GM12878 (cell line): Measurements from ENCODE around the gene ZNF491. TPM values are rescaled to one million over a fixed set of nuclear protein-coding genes. Genes with fewer than 3 reads are reported as not detected.

Experiments
- ATAC-seq: fragments of 200-7000 bp; cut with Tn5 transposase; 3 replicates; pipeline ENCODE4 v1.9.1; 2020; ENCODE audit warnings: mild to moderate bottlenecking, moderate library complexity
- BruUV-seq: library from RNA; stranded (reverse); fragments of 400-500 nt; replicated peaks from 2 replicates; lab custom pipeline; 2021; lab: Mats Ljungman, UMichigan
- CTCF ChIA-PET: fragments of 300-600 bp; sonication (Branson Sonifier 250); formaldehyde crosslinking; extraction: SDS; loops from one replicate; lab custom pipeline; 2021; ENCODE audit warnings: inconsistent platforms; lab: Yijun Ruan, JAX
- POLR2A ChIA-PET: fragments of 350-600 bp; formaldehyde crosslinking; extraction: SDS; loops from one replicate; lab custom pipeline; 2021; ENCODE audit warnings: inconsistent platforms; lab: Charles Lee
- RAD21 ChIA-PET: fragments of 300-600 bp; sonication (Branson Sonifier 250); formaldehyde crosslinking; loops from one replicate; lab custom pipeline; 2023; ENCODE audit warnings: antibody characterized with exemption; ENCODE audit not compliant: unreplicated experiment; lab: Charles Lee
- SMC1A ChIA-PET: fragments of 300-600 bp; sonication (Branson Sonifier 250); formaldehyde crosslinking; loops from one replicate; lab custom pipeline; 2023; ENCODE audit not compliant: unreplicated experiment, uncharacterized antibody; lab: Charles Lee
- DNase-seq: peaks from one replicate; pipeline ENCODE4 v3.0.0-alpha.2; 2011; ENCODE audit warnings: low read depth, low spot score
- FAIRE-seq: peaks from 3 replicates; lab custom pipeline; 2011; peaks lifted over from hg19 to GRCh38; lab: Jason Lieb, UNC
- H2AFZ ChIP-seq: 2 replicates; pipeline ENCODE4 v1.6.0; 2011; ENCODE audit warnings: low read depth, low read length, control low read depth; ENCODE audit not compliant: control insufficient read depth
- H3K27ac ChIP-seq: 2 replicates; pipeline ENCODE4 v1.5.1; 2011; ENCODE audit warnings: control low read depth; ENCODE audit not compliant: control insufficient read depth, insufficient read depth
- H3K27me3 ChIP-seq, 2 experiments: replicated peaks in 1 of 2; 2 replicates each; pipeline versions ENCODE4 v1.6.0 to v1.6.1; 2011; ENCODE audit warnings: low read length in 1 of 2; ENCODE audit not compliant: control insufficient read depth in 2 of 2, insufficient read depth in 2 of 2
- H3K36me3 ChIP-seq, 2 experiments: 2 replicates each; pipeline ENCODE4 v1.5.1; 2011; ENCODE audit warnings: low read length in 1 of 2; ENCODE audit not compliant: control insufficient read depth in 2 of 2, insufficient read depth in 2 of 2
- H3K4me1 ChIP-seq: 2 replicates; pipeline ENCODE4 v1.6.1; 2011; ENCODE audit warnings: mild to moderate bottlenecking, low read length, moderate library complexity, mixed read lengths; ENCODE audit not compliant: control insufficient read depth, insufficient read depth
- H3K4me2 ChIP-seq: 2 replicates; pipeline ENCODE4 v1.6.0; 2011; ENCODE audit warnings: control low read depth; ENCODE audit not compliant: control insufficient read depth, insufficient read depth
- H3K4me3 ChIP-seq: fragments of 200-600 bp; sonication (generic); 2 replicates; pipeline ENCODE4 v1.5.1; 2016
- H3K79me2 ChIP-seq: 2 replicates; pipeline ENCODE4 v1.6.0; 2011; ENCODE audit warnings: low read length; ENCODE audit not compliant: control insufficient read depth, insufficient read depth
- H3K9ac ChIP-seq: 2 replicates; pipeline ENCODE4 v1.8.0; 2011; ENCODE audit warnings: low read length, control low read depth, mixed read lengths; ENCODE audit not compliant: control insufficient read depth, insufficient read depth
- H3K9me3 ChIP-seq: replicated peaks from 3 replicates; pipeline ENCODE4 v1.5.1; 2011; ENCODE audit warnings: mild to moderate bottlenecking, low read length; ENCODE audit not compliant: control insufficient read depth, insufficient read depth
- H4K20me1 ChIP-seq: 2 replicates; pipeline ENCODE4 v1.6.0; 2011; ENCODE audit not compliant: control insufficient read depth, insufficient read depth
- BHLHE40 ChIP-seq, 2 experiments: fragments of 450-650 bp in 1 of 2; IDR thresholded peaks; 2 replicates each; pipeline ENCODE4 v1.6.1; 2011 to 2017; ENCODE audit warnings: low read depth in 2 of 2, borderline replicate concordance in 1 of 2, improper control_type of control experiment in 1 of 2, low read length in 1 of 2, mild to moderate bottlenecking in 1 of 2
- CHD1 ChIP-seq: IDR thresholded peaks from 2 replicates; pipeline ENCODE4 v1.6.1; 2012; ENCODE audit warnings: low read depth, low read length, improper control_type of control experiment
- ESRRA ChIP-seq: IDR thresholded peaks from 2 replicates; pipeline ENCODE4 v1.6.1; 2012; ENCODE audit warnings: mild to moderate bottlenecking, low read length, improper control_type of control experiment
- FOXM1 ChIP-seq: IDR thresholded peaks from 2 replicates; pipeline ENCODE4 v1.6.1; 2012; ENCODE audit warnings: low read depth, mild to moderate bottlenecking, inconsistent platforms, low read length, moderate library complexity
- IKZF1 ChIP-seq: fragments of 450-650 bp; conservative IDR thresholded peaks from 2 replicates; pipeline ENCODE4 v1.6.1; 2017; ENCODE audit warnings: antibody characterized with exemption, mild to moderate bottlenecking
- KLF5 ChIP-seq: fragments of 450-650 bp; IDR thresholded peaks from 2 replicates; pipeline ENCODE4 v1.6.1; 2014; ENCODE audit warnings: mild to moderate bottlenecking; ENCODE audit not compliant: partially characterized antibody
- NR2C1 ChIP-seq: fragments of 450-650 bp; IDR thresholded peaks from 2 replicates; pipeline ENCODE4 v1.6.1; 2017; ENCODE audit warnings: antibody characterized with exemption, mild to moderate bottlenecking, moderate library complexity
- RBBP5 ChIP-seq: fragments of 200-600 bp; sonication (generic); conservative IDR thresholded peaks from 2 replicates; pipeline ENCODE4 v1.6.1; 2016
- RCOR1 ChIP-seq: conservative IDR thresholded peaks from 2 replicates; pipeline ENCODE4 v1.6.1; 2012; ENCODE audit warnings: low read depth, low read length, improper control_type of control experiment
- SMC3 ChIP-seq: IDR thresholded peaks from 2 replicates; pipeline ENCODE4 v1.6.1; 2011; ENCODE audit warnings: low read length, improper control_type of control experiment, borderline replicate concordance
- ZSCAN29 ChIP-seq: fragments of 450-650 bp; IDR thresholded peaks from 2 replicates; pipeline ENCODE4 v1.6.1; 2017; ENCODE audit warnings: mild to moderate bottlenecking, moderate library complexity
- WGBS: methylation state at CpG from one replicate; pipeline ENCODE4 v1.1.6; 2016; ENCODE audit warnings: low lambda C conversion rate; ENCODE audit not compliant: insufficient replicate concordance, insufficient coverage; ENCODE audit errors: missing lambda C conversion rate; 5-methylcytosine and 5-hydroxymethylcytosine counted together
- in situ Hi-C: fragments of 300-500 bp; cut with MboI; formaldehyde crosslinking; loops from 9 replicates; pipeline ENCODE4 v1.14.3; 2018; ENCODE audit warnings: mixed read lengths
- intact Hi-C: fragments of 100-400 bp; cut with micrococcal nuclease; formaldehyde crosslinking; loops from one replicate; pipeline ENCODE4 v1.14.2; 2022; ENCODE audit not compliant: unreplicated experiment
- polyA plus RNA-seq, 11 experiments: library from polyadenylated mRNA; depleted of rRNA in 4 of 11; unstranded in 6 of 11; stranded (reverse) in 5 of 11; fragments of >200 nt; fragmentation: Nextera tagmentation in 4 of 11; fragmentation: Illumina TruSeq in 1 of 11; extraction: Ambion mirVana in 4 of 11; extraction: Trizol in 1 of 11; gene quantifications; 1 replicate in 1 of 11; 2 replicates in 10 of 11; pipeline versions ENCODE4 v1.2.1 to v1.2.3, GENCODE V29; 2011 to 2016; ENCODE audit warnings: inconsistent platforms in 2 of 11, missing spikeins in 2 of 11, low read depth in 1 of 11
- total RNA-seq, 4 experiments: library from RNA; depleted of rRNA in 3 of 4; stranded (reverse); fragments of >200 nt in 3 of 4; fragmentation: Illumina TruSeq in 1 of 4; extraction: Trizol in 1 of 4; gene quantifications; 2 replicates each; pipeline versions ENCODE4 v1.2.1 to v1.2.3, GENCODE V29; 2013 to 2021
- TF ChIP-seq, protein P1 (sequence below): IDR thresholded peaks from 2 replicates; pipeline ENCODE4 v1.6.1; 2012; ENCODE audit warnings: mild to moderate bottlenecking, low read depth, low read length
- TF ChIP-seq, protein P2 (sequence below): fragments of 450-650 bp; IDR thresholded peaks from 2 replicates; pipeline ENCODE4 v1.6.1; 2017; ENCODE audit warnings: mild to moderate bottlenecking, moderate library complexity

Gene ZNF491
- total and polyA plus RNA-seq, 10 of the 15 experiments (the other 5 are each of a cell fraction or from before 2014, with no cell fraction given): 0.18 to 1.4 (median 0.37) TPM

DNA sequence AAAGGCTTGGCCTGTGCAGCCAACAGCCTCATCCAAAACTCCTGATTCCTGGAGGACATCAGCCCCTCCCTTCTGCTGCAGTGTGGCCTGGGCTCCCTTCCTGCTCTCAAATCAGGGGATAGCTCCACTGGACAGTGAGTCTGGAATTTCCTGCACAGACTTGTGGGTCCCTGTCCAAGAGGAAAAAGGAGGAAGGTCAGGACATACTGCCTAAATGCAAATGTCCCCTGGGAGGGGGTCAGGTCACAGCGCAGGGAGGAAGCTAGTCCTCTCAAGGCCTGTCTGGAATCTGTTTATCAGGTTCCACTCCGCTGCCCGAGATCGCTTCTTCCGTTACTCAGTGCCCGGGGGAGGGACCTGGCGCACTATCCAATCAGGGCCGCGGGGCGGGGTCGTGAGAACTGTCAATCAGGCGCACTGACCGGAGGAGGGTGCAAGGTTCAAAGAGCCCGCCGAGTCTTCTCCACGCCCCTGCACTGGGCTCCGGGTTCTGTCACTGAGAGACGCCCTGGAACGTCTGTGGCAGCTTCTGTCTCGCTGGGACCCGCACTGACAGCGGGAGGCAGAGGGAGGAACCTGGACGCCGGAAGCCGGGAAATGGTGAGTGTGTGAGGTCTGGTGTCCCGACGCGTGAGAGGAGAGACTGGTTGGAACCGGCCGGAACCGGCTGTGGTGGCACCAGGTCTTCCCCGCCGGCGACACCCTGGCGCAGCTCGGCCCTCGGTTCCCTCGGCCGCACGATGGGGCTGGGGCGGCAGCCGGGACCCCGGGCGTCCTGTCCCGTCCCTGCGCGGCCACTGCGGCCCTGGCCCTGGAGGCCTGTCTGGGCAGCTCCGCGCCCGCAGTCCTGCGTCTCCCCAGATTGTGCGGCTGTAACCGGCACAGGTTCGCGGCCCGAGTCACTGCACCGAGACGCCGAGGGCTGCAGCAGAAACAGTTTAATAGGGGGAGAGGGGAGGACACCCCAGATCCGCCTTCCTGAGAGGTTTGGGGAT, 31.4 kb upstream of the ZNF491 start, which contains the start of gene ZNF441:
TSS of gene ZNF441 (plus strand) at position 404 of the 995 bp plus-strand sequence. CDS start at position 598, 194 bp downstream.
- BruUV-seq: TSS peak; percentile 67
- no peak for TF ChIP-seq ESRRA
- TF ChIP-seq BHLHE40 (IDR thresholded peaks at IDR 0.05; ENCODE audit: borderline replicate concordance in 1 of 2, low read depth in 2 of 2, low read length in 1 of 2): peak; percentile 6 to 77; a peak in 2 of 4 replicates
- TF ChIP-seq FOXM1: no peak
- no peak for TF ChIP-seq CHD1
- no peak for TF ChIP-seq KLF5
- TF ChIP-seq, protein P1, sequence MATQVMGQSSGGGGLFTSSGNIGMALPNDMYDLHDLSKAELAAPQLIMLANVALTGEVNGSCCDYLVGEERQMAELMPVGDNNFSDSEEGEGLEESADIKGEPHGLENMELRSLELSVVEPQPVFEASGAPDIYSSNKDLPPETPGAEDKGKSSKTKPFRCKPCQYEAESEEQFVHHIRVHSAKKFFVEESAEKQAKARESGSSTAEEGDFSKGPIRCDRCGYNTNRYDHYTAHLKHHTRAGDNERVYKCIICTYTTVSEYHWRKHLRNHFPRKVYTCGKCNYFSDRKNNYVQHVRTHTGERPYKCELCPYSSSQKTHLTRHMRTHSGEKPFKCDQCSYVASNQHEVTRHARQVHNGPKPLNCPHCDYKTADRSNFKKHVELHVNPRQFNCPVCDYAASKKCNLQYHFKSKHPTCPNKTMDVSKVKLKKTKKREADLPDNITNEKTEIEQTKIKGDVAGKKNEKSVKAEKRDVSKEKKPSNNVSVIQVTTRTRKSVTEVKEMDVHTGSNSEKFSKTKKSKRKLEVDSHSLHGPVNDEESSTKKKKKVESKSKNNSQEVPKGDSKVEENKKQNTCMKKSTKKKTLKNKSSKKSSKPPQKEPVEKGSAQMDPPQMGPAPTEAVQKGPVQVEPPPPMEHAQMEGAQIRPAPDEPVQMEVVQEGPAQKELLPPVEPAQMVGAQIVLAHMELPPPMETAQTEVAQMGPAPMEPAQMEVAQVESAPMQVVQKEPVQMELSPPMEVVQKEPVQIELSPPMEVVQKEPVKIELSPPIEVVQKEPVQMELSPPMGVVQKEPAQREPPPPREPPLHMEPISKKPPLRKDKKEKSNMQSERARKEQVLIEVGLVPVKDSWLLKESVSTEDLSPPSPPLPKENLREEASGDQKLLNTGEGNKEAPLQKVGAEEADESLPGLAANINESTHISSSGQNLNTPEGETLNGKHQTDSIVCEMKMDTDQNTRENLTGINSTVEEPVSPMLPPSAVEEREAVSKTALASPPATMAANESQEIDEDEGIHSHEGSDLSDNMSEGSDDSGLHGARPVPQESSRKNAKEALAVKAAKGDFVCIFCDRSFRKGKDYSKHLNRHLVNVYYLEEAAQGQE: no peak
- no peak for TF ChIP-seq ZSCAN29
- no peak for TF ChIP-seq RBBP5
- TF ChIP-seq, protein P2, sequence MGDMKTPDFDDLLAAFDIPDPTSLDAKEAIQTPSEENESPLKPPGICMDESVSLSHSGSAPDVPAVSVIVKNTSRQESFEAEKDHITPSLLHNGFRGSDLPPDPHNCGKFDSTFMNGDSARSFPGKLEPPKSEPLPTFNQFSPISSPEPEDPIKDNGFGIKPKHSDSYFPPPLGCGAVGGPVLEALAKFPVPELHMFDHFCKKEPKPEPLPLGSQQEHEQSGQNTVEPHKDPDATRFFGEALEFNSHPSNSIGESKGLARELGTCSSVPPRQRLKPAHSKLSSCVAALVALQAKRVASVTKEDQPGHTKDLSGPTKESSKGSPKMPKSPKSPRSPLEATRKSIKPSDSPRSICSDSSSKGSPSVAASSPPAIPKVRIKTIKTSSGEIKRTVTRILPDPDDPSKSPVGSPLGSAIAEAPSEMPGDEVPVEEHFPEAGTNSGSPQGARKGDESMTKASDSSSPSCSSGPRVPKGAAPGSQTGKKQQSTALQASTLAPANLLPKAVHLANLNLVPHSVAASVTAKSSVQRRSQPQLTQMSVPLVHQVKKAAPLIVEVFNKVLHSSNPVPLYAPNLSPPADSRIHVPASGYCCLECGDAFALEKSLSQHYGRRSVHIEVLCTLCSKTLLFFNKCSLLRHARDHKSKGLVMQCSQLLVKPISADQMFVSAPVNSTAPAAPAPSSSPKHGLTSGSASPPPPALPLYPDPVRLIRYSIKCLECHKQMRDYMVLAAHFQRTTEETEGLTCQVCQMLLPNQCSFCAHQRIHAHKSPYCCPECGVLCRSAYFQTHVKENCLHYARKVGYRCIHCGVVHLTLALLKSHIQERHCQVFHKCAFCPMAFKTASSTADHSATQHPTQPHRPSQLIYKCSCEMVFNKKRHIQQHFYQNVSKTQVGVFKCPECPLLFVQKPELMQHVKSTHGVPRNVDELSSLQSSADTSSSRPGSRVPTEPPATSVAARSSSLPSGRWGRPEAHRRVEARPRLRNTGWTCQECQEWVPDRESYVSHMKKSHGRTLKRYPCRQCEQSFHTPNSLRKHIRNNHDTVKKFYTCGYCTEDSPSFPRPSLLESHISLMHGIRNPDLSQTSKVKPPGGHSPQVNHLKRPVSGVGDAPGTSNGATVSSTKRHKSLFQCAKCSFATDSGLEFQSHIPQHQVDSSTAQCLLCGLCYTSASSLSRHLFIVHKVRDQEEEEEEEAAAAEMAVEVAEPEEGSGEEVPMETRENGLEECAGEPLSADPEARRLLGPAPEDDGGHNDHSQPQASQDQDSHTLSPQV: no peak
- no peak for TF ChIP-seq SMC3
- peak; percentile 56 for TF ChIP-seq IKZF1
- peak; percentile 62; the same call in 1 of the 2 replicates for TF ChIP-seq NR2C1
- no peak for TF ChIP-seq RCOR1

More for the DNA sequence above, 31.4 kb upstream of the ZNF491 start, which contains the start of gene ZNF441:
- FAIRE-seq (peak; percentile 86), ATAC-seq (peak; percentile 98), DNase-seq (peak; percentile 83)
- Histone ChIP-seq H3K79me2 (peaks cover 15% of the 10 kb centered on the region), H3K27ac (peak within 1 kb of the TSS; percentile 91), H3K4me2 (peak within 1 kb of the TSS; percentile 92), H3K9me3 (peaks cover 11% of the 10 kb centered on the region), H3K27me3 (no peaks in the 10 kb centered on the region), H3K4me3 (peak within 1 kb of the TSS; percentile 71), H4K20me1 (no peaks in the 10 kb centered on the region), H3K36me3 (no peaks in the 10 kb centered on the region), H3K4me1 (peaks cover 3% of the 10 kb centered on the region), H3K9ac (peak within 1 kb of the TSS; percentile 91), H2AFZ (peak within 1 kb of the TSS; percentile 99)
- ChIA-PET SMC1A (interaction anchor here (1.0 to 2.0 kb wide), 4 partner anchors 16 to 107 kb away, joined by 3 to 7 read pairs (median 3); partner anchors contain the start of gene ZNF823), CTCF (interaction anchor here (0.5 to 1.7 kb wide), 5 partner anchors 31 to 373 kb away, joined by 3 to 9 read pairs (median 3); partner anchors contain the start of genes ZNF20, ZNF440, ZNF491 and ZNF700), RAD21 (interaction anchor here (0.8 to 1.1 kb wide), 4 partner anchors 30 to 421 kb away, joined by 3 to 7 read pairs (median 3); partner anchors contain the start of genes CCDC159, TMEM205 and ZNF491), POLR2A (interaction anchor here (0.5 to 1.2 kb wide), 9 partner anchors 24 to 810 kb away, joined by 3 to 5 read pairs (median 3); partner anchors contain the start of genes ZNF491 and ZNF823)
- 2% methylated on average over 57 of the region's 61 CpGs for WGBS
- in situ Hi-C loops: no loop called here
- intact Hi-C loops: no loop called here
